MM.1S (cell line): ENCODE results near the gene KCNG4.

Experiments
- DNase-seq: peaks from one replicate; pipeline ENCODE4 v3.0.0-alpha.2; 2015
- H2AFZ ChIP-seq: fragments of 300-600 bp; sonication (generic); 2 replicates; pipeline ENCODE4 v1.6.0; 2016; ENCODE audit warnings: antibody characterized with exemption, low read length
- H3F3A ChIP-seq: fragments of 300-600 bp; sonication (generic); 2 replicates; pipeline ENCODE4 v1.6.1; 2016; ENCODE audit warnings: mild to moderate bottlenecking, antibody characterized with exemption, low read length, moderate library complexity, mixed read lengths; ENCODE audit not compliant: insufficient read depth
- H3K27ac ChIP-seq: fragments of 300-600 bp; sonication (generic); 2 replicates; pipeline ENCODE4 v1.5.1; 2016; ENCODE audit warnings: mild to moderate bottlenecking, low read length
- H3K27me3 ChIP-seq: fragments of 300-600 bp; sonication (generic); replicated peaks from 2 replicates; pipeline ENCODE4 v1.6.0; 2016; ENCODE audit warnings: low read length; ENCODE audit not compliant: insufficient read depth
- H3K36me3 ChIP-seq: fragments of 300-600 bp; sonication (generic); replicated peaks from 2 replicates; pipeline ENCODE4 v1.6.1; 2016; ENCODE audit warnings: mild to moderate bottlenecking, low read length, mixed read lengths; ENCODE audit not compliant: insufficient read depth
- H3K4me1 ChIP-seq: fragments of 300-600 bp; sonication (generic); 2 replicates; pipeline ENCODE4 v1.6.1; 2016; ENCODE audit warnings: low read length, mixed read lengths
- H3K4me2 ChIP-seq: fragments of 300-600 bp; sonication (generic); 2 replicates; pipeline ENCODE4 v1.6.0; 2016; ENCODE audit warnings: low read depth, low read length
- H3K4me3 ChIP-seq: fragments of 300-600 bp; sonication (generic); 2 replicates; pipeline ENCODE4 v1.5.1; 2016; ENCODE audit warnings: low read length, mixed read lengths
- H3K79me2 ChIP-seq: fragments of 300-600 bp; sonication (generic); 2 replicates; pipeline ENCODE4 v1.6.1; 2016; ENCODE audit warnings: mixed run types, low read length, mixed read lengths
- H3K9ac ChIP-seq: fragments of 300-600 bp; sonication (generic); 2 replicates; pipeline ENCODE4 v1.6.1; 2016; ENCODE audit warnings: low read length, mixed read lengths
- H3K9me2 ChIP-seq: fragments of 300-600 bp; sonication (generic); replicated peaks from 2 replicates; pipeline ENCODE4 v1.6.1; 2016; ENCODE audit warnings: mild to moderate bottlenecking, low read length, mixed read lengths; ENCODE audit not compliant: insufficient read depth
- H3K9me3 ChIP-seq: fragments of 300-600 bp; sonication (generic); replicated peaks from 2 replicates; pipeline ENCODE4 v1.6.1; 2016; ENCODE audit warnings: mild to moderate bottlenecking, low read length, mixed read lengths; ENCODE audit not compliant: insufficient read depth
- H4K20me1 ChIP-seq: fragments of 300-600 bp; sonication (generic); 2 replicates; pipeline ENCODE4 v1.6.1; 2016; ENCODE audit warnings: mild to moderate bottlenecking, low read length, moderate library complexity, mixed read lengths; ENCODE audit not compliant: insufficient read depth
- EZH2 ChIP-seq: fragments of 300-600 bp; sonication (generic); optimal IDR thresholded peaks from 2 replicates; pipeline ENCODE3; 2017; ENCODE audit warnings: low read depth, mild to moderate bottlenecking, antibody characterized with exemption, low read length, mixed read lengths
- EZH2phosphoT487 ChIP-seq: fragments of 300-600 bp; sonication (generic); IDR thresholded peaks from 2 replicates; pipeline ENCODE4 v1.6.1; 2018; ENCODE audit warnings: antibody characterized with exemption, low read length
- TF ChIP-seq, protein P1 (sequence below): fragments of 300-600 bp; sonication (generic); IDR thresholded peaks from 2 replicates; pipeline ENCODE4 v1.5.1; 2016; ENCODE audit warnings: antibody characterized with exemption, low read length, mixed read lengths

Gene KCNG4

DNA sequence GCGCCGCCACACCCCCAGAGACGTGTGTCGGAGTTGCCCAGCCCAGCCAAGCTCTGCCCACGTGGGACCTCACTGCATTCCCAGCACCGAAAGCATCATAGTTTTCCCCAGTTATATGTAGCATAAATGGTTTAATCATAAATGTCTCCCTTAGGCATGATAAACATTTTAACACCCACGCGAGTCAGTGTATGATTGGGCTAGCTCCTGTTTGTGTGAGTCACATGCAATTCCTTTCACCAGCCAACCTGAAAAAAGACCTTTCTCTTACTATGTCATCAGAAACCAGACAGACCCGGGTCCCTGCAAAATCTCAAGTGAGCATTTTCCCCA, 62.1 kb downstream of the KCNG4 start:
- Histone ChIP-seq H3K27ac (no peak overlapping the region), H3K27me3 (no peaks in the 10 kb centered on the region), H3K9me2 (no peaks in the 10 kb centered on the region), H3K9ac (no peak overlapping the region), H2AFZ (no peak overlapping the region), H4K20me1 (no peaks in the 10 kb centered on the region), H3F3A (no peaks in the 10 kb centered on the region), H3K4me2 (no peak overlapping the region), H3K9me3 (no peaks in the 10 kb centered on the region), H3K4me3 (no peak overlapping the region), H3K79me2 (no peaks in the 10 kb centered on the region), H3K36me3 (no peaks in the 10 kb centered on the region), H3K4me1 (peaks cover 12% of the 10 kb centered on the region; the same call in 1 of the 2 replicates)
- no peak for DNase-seq
- TF ChIP-seq EZH2phosphoT487 (no peak), EZH2 (no peak)
- TF ChIP-seq, protein P1, sequence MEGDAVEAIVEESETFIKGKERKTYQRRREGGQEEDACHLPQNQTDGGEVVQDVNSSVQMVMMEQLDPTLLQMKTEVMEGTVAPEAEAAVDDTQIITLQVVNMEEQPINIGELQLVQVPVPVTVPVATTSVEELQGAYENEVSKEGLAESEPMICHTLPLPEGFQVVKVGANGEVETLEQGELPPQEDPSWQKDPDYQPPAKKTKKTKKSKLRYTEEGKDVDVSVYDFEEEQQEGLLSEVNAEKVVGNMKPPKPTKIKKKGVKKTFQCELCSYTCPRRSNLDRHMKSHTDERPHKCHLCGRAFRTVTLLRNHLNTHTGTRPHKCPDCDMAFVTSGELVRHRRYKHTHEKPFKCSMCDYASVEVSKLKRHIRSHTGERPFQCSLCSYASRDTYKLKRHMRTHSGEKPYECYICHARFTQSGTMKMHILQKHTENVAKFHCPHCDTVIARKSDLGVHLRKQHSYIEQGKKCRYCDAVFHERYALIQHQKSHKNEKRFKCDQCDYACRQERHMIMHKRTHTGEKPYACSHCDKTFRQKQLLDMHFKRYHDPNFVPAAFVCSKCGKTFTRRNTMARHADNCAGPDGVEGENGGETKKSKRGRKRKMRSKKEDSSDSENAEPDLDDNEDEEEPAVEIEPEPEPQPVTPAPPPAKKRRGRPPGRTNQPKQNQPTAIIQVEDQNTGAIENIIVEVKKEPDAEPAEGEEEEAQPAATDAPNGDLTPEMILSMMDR, result no peak

DNA sequence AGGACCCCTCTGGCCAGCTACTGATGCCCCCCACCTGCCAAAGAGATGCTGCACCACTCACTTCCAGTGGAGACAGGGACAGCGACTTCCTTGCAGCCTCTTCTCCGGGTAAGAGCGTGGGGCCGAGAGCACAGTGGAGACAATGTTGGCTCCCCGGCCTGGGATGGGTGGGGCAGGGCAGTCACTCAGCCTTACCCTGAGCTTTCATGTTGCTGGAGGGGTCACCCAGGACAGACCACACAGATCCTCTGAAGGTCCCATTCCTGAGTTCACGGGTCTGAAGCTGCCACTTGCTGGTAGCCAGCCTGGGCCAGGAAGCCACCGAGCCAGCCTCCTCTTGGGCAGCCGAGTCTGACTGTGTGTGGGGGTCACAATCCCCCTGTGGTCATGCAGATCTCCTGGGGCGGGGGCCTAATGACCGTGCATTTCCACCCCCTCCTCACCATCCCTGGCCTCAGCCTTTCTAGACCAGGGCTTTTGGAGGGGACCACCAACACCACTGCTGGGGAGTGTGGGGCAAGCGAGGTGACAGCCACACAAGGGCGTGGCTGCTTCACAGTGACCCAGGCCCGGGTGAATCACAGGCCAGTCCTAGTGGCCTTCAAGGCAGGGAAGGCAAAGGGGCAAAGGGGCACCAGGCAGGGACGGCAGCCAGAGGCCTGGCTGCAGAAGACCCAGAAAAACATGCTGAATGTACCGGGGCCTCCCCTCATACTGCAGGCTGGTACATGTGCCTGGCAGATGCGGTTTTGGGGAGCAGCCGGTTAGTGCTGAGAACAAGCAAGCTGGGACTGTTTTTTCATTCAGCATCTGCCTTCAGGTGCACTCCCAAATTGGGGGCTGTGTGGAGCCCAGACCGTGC, 63.4 kb downstream of the KCNG4 start:
- H3F3A ChIP-seq, result no peaks in the 10 kb centered on the region
- DNase-seq, result no peak
- H4K20me1 ChIP-seq, result no peaks in the 10 kb centered on the region
- H2AFZ ChIP-seq, result 0 out of 2 replicates have a peak overlapping the region, but pooled peaks have one; percentile 30
- H3K9ac ChIP-seq, result peak overlapping the region; percentile 69
- peak overlapping the region; percentile 27; the same call in 1 of the 2 replicates for H3K4me3 ChIP-seq
- peak overlapping the region; percentile 68 for H3K4me2 ChIP-seq
- no peaks in the 10 kb centered on the region for H3K27me3 ChIP-seq
- H3K36me3 ChIP-seq, result no peaks in the 10 kb centered on the region
- TF ChIP-seq EZH2phosphoT487 (no peak), EZH2 (no peak)
- TF ChIP-seq, protein P1, result no peak
- no peaks in the 10 kb centered on the region for H3K9me2 ChIP-seq
- H3K27ac ChIP-seq, result peak overlapping the region; percentile 80; the same call in 1 of the 2 replicates
- no peaks in the 10 kb centered on the region for H3K79me2 ChIP-seq
- no peaks in the 10 kb centered on the region for H3K9me3 ChIP-seq
- peaks cover 12% of the 10 kb centered on the region; the same call in 1 of the 2 replicates for H3K4me1 ChIP-seq

DNA sequence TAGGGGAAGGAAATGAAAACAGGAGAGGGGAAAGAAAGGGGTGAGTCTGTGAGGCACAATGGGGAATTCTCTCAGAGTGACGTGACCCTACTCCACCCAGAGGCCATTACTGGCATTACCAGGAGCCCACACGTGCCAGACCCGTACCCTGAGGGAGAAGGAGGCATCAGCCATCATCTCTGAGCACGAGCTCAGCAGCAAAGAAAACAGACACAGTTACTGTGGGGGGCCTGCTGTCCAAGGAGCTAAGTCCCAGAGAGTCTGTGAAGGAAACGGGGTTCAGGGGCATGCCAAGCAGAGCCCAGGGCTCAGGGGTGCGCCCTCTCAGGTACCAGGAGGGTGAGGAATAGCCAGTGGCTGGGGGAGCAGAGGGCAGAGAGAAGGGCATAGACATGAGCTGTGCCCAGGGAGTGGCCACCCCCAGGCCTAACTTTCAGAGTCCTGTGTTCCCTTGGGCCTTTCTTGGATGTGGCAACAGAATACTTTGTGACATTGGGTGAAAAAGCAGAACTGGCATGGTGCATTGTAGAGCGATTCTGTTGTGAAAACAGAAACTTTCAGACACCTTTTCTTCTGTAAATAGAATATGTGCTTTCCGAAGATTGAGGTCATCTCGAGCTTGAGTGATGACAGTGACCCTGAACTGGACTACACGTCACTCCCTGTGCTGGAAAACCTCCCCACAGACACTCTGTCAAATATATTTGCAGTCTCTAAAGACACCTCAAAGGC, 64.3 kb downstream of the KCNG4 start:
- no peaks in the 10 kb centered on the region for H3F3A ChIP-seq
- H3K79me2 ChIP-seq, result no peaks in the 10 kb centered on the region
- no peaks in the 10 kb centered on the region for H3K36me3 ChIP-seq
- peak overlapping the region; percentile 68 for H3K4me2 ChIP-seq
- no peaks in the 10 kb centered on the region for H4K20me1 ChIP-seq
- peaks cover 12% of the 10 kb centered on the region; the same call in 1 of the 2 replicates for H3K4me1 ChIP-seq
- no peak for TF ChIP-seq EZH2
- TF ChIP-seq, protein P1, result peak; percentile 74
- H2AFZ ChIP-seq, result peak overlapping the region; percentile 30; the same call in 1 of the 2 replicates
- H3K27me3 ChIP-seq, result no peaks in the 10 kb centered on the region
- peak overlapping the region; percentile 30; the same call in 1 of the 2 replicates for H3K4me3 ChIP-seq
- DNase-seq, result peak; percentile 39
- H3K27ac ChIP-seq, result peak overlapping the region; percentile 80
- no peaks in the 10 kb centered on the region for H3K9me2 ChIP-seq
- H3K9me3 ChIP-seq, result no peaks in the 10 kb centered on the region
- H3K9ac ChIP-seq, result peak overlapping the region; percentile 69
